Kidney (tissue), 14 donors: Measurements from ENCODE around the gene SLC18A2. TPM values are rescaled to one million over a fixed set of nuclear protein-coding genes. Genes with fewer than 3 reads are reported as not detected.

ENCODE experiments used
- DNase-seq, 5 donors: peaks; one replicate each; pipeline ENCODE4 v3.0.0-alpha.2; 2013 to 2020
- FAIRE-seq: peaks from 2 replicates; lab custom pipeline; 2012; peaks lifted over from hg19 to GRCh38; lab: Jason Lieb, UNC
- H3K27ac ChIP-seq, 2 donors: one replicate each; pipeline ENCODE4 v1.7.0; 2013; ENCODE audit warnings: low read depth in 2 of 2, low read length in 2 of 2, inconsistent platforms in 1 of 2
- H3K27me3 ChIP-seq: one replicate; pipeline ENCODE4 v1.7.1; 2013; ENCODE audit warnings: low read length, inconsistent platforms; ENCODE audit not compliant: control insufficient read depth, insufficient read depth
- H3K36me3 ChIP-seq, 3 donors: one replicate each; pipeline versions ENCODE4 v1.7.0 to v1.7.1; 2013; ENCODE audit warnings: low read length in 3 of 3, control low read depth in 1 of 3, inconsistent platforms in 1 of 3; ENCODE audit not compliant: insufficient read depth in 3 of 3, control insufficient read depth in 2 of 3
- H3K4me1 ChIP-seq, 3 donors: one replicate each; pipeline versions ENCODE4 v1.7.0 to v1.7.1; 2013; ENCODE audit warnings: low read length in 3 of 3, inconsistent platforms in 1 of 3, low read depth in 1 of 3; ENCODE audit not compliant: control insufficient read depth in 2 of 3, insufficient read depth in 2 of 3
- H3K4me3 ChIP-seq, 3 donors: one replicate each; pipeline versions ENCODE4 v1.7.0 to v1.8.1; 2013; ENCODE audit warnings: low read length in 3 of 3, control low read depth in 1 of 3, inconsistent platforms in 1 of 3
- H3K9ac ChIP-seq, 3 donors: one replicate each; pipeline versions ENCODE4 v1.7.0 to v1.7.1; 2013; ENCODE audit warnings: low read length in 3 of 3, control low read depth in 1 of 3, inconsistent platforms in 1 of 3
- H3K9me3 ChIP-seq, 3 donors: one replicate each; pipeline versions ENCODE4 v1.7.0 to v1.7.1; 2013; ENCODE audit warnings: low read length in 3 of 3, control low read depth in 1 of 3, inconsistent platforms in 1 of 3; ENCODE audit not compliant: control insufficient read depth in 2 of 3, insufficient read depth in 1 of 3
- CTCF ChIP-seq: IDR thresholded peaks from 3 replicates; pipeline ENCODE4 v1.5.1; 2012; ENCODE audit warnings: mild to moderate bottlenecking, moderate library complexity, borderline replicate concordance; ENCODE audit not compliant: insufficient read depth; ENCODE audit errors: extremely low read depth
- intact Hi-C: fragments of 100-400 bp; cut with DNase I; formaldehyde crosslinking; loops from one replicate; pipeline ENCODE4 v1.11.1; 2022
- polyA plus RNA-seq: library from polyadenylated mRNA; stranded (reverse); fragments of 350-450 nt; fragmentation: Illumina TruSeq; extraction: RNeasy Lipid Tissue Mini Kit (QIAGEN cat#74804); gene quantifications from one replicate; pipeline ENCODE4 v1.2.3, GENCODE V29; 2014; ENCODE audit warnings: low read depth, low replicate concordance; ENCODE audit not compliant: insufficient read depth
- total RNA-seq: library from RNA; stranded (reverse); fragmentation: NEBNext Ultra II Directional; extraction: Animal tissue kit (Norgen Biotek cat#: 25700); gene quantifications from one replicate; pipeline ENCODE4 v1.2.1, GENCODE V29; 2021
- donor health status: control.
- donor health status: control.
- donor health status: control.
- donor health status: control.
- donor health status: control.
- donor health status: DM: yes; HTN: yes; CAD: no.
- donor health status: Normal renal cell carcinoma (clear cell type).

The SLC18A2 gene
- total and polyA plus RNA-seq, 2 donors from 2014 or later = 0.15 to 4.6 TPM

GRCh38 chr10:117294039-117294645, 53.2 kb downstream of the SLC18A2 start:
- no peak for TF ChIP-seq CTCF
- intact Hi-C loops = no loop called here
- FAIRE-seq = no peak

GRCh38 chr10:117294735-117295134, 53.8 kb downstream of the SLC18A2 start:
- H3K9ac ChIP-seq = no peak overlapping the region
- no peaks in the 10 kb centered on the region for H3K9me3 ChIP-seq
- no peak overlapping the region for H3K27ac ChIP-seq
- no peaks in the 10 kb centered on the region for H3K27me3 ChIP-seq
- DNase-seq = no peak
- intact Hi-C loops = no loop called here
- H3K4me1 ChIP-seq = peaks cover 0 to 3% (median 0%) of the 10 kb centered on the region in 3 donors
- FAIRE-seq = no peak
- no peaks in the 10 kb centered on the region for H3K36me3 ChIP-seq
- H3K4me3 ChIP-seq = no peak overlapping the region
- no peak for TF ChIP-seq CTCF

More at GRCh38 chr10:117294039-117294645, 53.2 kb downstream of the SLC18A2 start:
- Histone ChIP-seq H3K9me3 (no peaks in the 10 kb centered on the region), H3K4me3 (no peak overlapping the region), H3K27ac (no peak overlapping the region), H3K9ac (no peak overlapping the region), H3K4me1 (peaks cover 0 to 3% (median 0%) of the 10 kb centered on the region in 3 donors), H3K36me3 (peaks cover 0 to 6% (median 3%) of the 10 kb centered on the region in 3 donors), H3K27me3 (no peaks in the 10 kb centered on the region)
- no peak for DNase-seq

- no peak for TF ChIP-seq CTCF
- intact Hi-C loops = no loop called here
- Histone ChIP-seq H3K36me3 (no peaks in the 10 kb centered on the region), H3K9ac (no peak overlapping the region), H3K4me3 (no peak overlapping the region), H3K9me3 (no peaks in the 10 kb centered on the region), H3K27me3 (no peaks in the 10 kb centered on the region), H3K4me1 (no peaks in the 10 kb centered on the region), H3K27ac (no peak overlapping the region)
- no peak for FAIRE-seq
- no peak for DNase-seq
Measured at GRCh38 chr10:117298219-117298618, 57.3 kb downstream of the SLC18A2 start.

GRCh38 chr10:117299435-117299834, 58.5 kb downstream of the SLC18A2 start:
- intact Hi-C loops = no loop called here
- Histone ChIP-seq H3K9ac (no peak overlapping the region), H3K4me3 (no peak overlapping the region), H3K27ac (no peak overlapping the region), H3K36me3 (no peaks in the 10 kb centered on the region), H3K27me3 (no peaks in the 10 kb centered on the region), H3K9me3 (no peaks in the 10 kb centered on the region), H3K4me1 (no peaks in the 10 kb centered on the region)
- DNase-seq (no peak), FAIRE-seq (no peak)
- TF ChIP-seq CTCF = no peak
